SK-N-SH (cell line): ENCODE data around the gene ARMC3. TPM values are rescaled to one million over a fixed set of nuclear protein-coding genes. Genes with fewer than 3 reads are reported as not detected.

ENCODE experiments used
- CTCF ChIA-PET: fragments of 300-600, 350-600 bp; formaldehyde crosslinking; extraction: SDS; loops from one replicate; lab custom pipeline; 2021; lab: Yijun Ruan, JAX
- POLR2A ChIA-PET: fragments of 350-600 bp; sonication (Branson Sonifier 250); formaldehyde crosslinking; extraction: SDS; loops from one replicate; lab custom pipeline; 2020; ENCODE audit warnings: antibody characterized with exemption, inconsistent platforms; lab: Yijun Ruan, JAX
- DNase-seq: peaks from one replicate; pipeline ENCODE4 v3.0.0; 2012
- H2AFZ ChIP-seq: fragments of 200-600 bp; sonication (generic); 2 replicates; pipeline ENCODE4 v1.8.1; 2016; ENCODE audit warnings: antibody characterized with exemption, mild to moderate bottlenecking, low read depth
- H3F3A ChIP-seq: fragments of 200-600 bp; sonication (generic); replicated peaks from 2 replicates; pipeline ENCODE3; 2016; ENCODE audit warnings: antibody characterized with exemption, mild to moderate bottlenecking; ENCODE audit not compliant: insufficient read depth
- H3K27ac ChIP-seq, 2 experiments: fragments of 200-500 bp in 1 of 2; fragments of 200-600 bp in 1 of 2; sonication (Bioruptor generic) in 1 of 2; sonication (generic), shearing (Covaris generic) in 1 of 2; 2 replicates each; pipeline versions ENCODE4 v1.5.1 to v1.6.1; 2014 to 2016; ENCODE audit warnings: low read depth in 2 of 2, inconsistent platforms in 1 of 2, low read length in 1 of 2, mild to moderate bottlenecking in 1 of 2, mixed read lengths in 1 of 2
- H3K27me3 ChIP-seq: fragments of 200-600 bp; sonication (generic), shearing (Covaris generic); 2 replicates; pipeline ENCODE4 v1.6.1; 2016; ENCODE audit warnings: mixed run types; ENCODE audit not compliant: insufficient read depth
- H3K36me3 ChIP-seq, 2 experiments: fragments of 200-500 bp in 1 of 2; fragments of 200-600 bp in 1 of 2; sonication (Bioruptor generic) in 1 of 2; sonication (generic) in 1 of 2; replicated peaks in 1 of 2; 2 replicates each; pipeline versions ENCODE3 to v1.5.1; 2014 to 2016; ENCODE audit warnings: low read length in 1 of 2, mild to moderate bottlenecking in 1 of 2; ENCODE audit not compliant: insufficient read depth in 2 of 2, control insufficient read depth in 1 of 2
- H3K4me1 ChIP-seq, 2 experiments: fragments of 200-500 bp in 1 of 2; fragments of 200-600 bp in 1 of 2; sonication (Bioruptor generic) in 1 of 2; sonication (generic), shearing (Covaris generic) in 1 of 2; 2 replicates each; pipeline versions ENCODE4 v1.5.1 to v1.6.1; 2014 to 2016; ENCODE audit warnings: low read depth in 1 of 2, low read length in 1 of 2, mixed run types in 1 of 2; ENCODE audit not compliant: insufficient read depth in 2 of 2, control insufficient read depth in 1 of 2
- H3K4me2 ChIP-seq: fragments of 200-600 bp; sonication (generic), shearing (Covaris generic); 2 replicates; pipeline ENCODE4 v1.6.1; 2017; ENCODE audit warnings: mixed run types
- H3K4me3 ChIP-seq, 2 experiments: fragments of 200-500 bp in 1 of 2; fragments of 200-600 bp in 1 of 2; sonication (Bioruptor generic) in 1 of 2; sonication (generic), shearing (Covaris generic) in 1 of 2; 2 replicates each; pipeline versions ENCODE4 v1.5.1 to v1.8.1; 2014 to 2016; ENCODE audit warnings: low read depth in 2 of 2, inconsistent platforms in 1 of 2, low read length in 1 of 2, mild to moderate bottlenecking in 1 of 2, mixed read lengths in 1 of 2, moderate library complexity in 1 of 2
- H3K79me2 ChIP-seq: fragments of 200-600 bp; sonication (generic); 2 replicates; pipeline ENCODE4 v1.8.1; 2017; ENCODE audit warnings: mild to moderate bottlenecking; ENCODE audit not compliant: insufficient read depth
- H3K9ac ChIP-seq: fragments of 200-600 bp; sonication (generic); 2 replicates; pipeline ENCODE4 v1.6.1; 2017; ENCODE audit warnings: mixed run types
- H3K9me2 ChIP-seq: fragments of 200-600 bp; sonication (generic); 2 replicates; pipeline ENCODE4 v1.6.1; 2017; ENCODE audit warnings: mixed run types
- H3K9me3 ChIP-seq: fragments of 200-600 bp; sonication (generic); 2 replicates; pipeline ENCODE4 v1.6.1; 2017; ENCODE audit warnings: mixed run types, mild to moderate bottlenecking, moderate library complexity
- H4K20me1 ChIP-seq: fragments of 200-600 bp; sonication (generic); 2 replicates; pipeline ENCODE4 v1.6.1; 2017; ENCODE audit warnings: mild to moderate bottlenecking, mixed run types; ENCODE audit not compliant: insufficient read depth
- EZH2phosphoT487 ChIP-seq: fragments of 200-600 bp; sonication (generic); IDR thresholded peaks from 2 replicates; pipeline ENCODE4 v1.6.1; 2017; ENCODE audit warnings: low read depth, mixed run types, mild to moderate bottlenecking, antibody characterized with exemption, moderate library complexity, borderline replicate concordance
- GABPA ChIP-seq: IDR thresholded peaks from 2 replicates; pipeline ENCODE4 v1.4.0; 2012; ENCODE audit warnings: low read depth, mild to moderate bottlenecking
- JUND ChIP-seq: IDR thresholded peaks from 2 replicates; pipeline ENCODE4 v1.4.0; 2012
- MXI1 ChIP-seq: IDR thresholded peaks from 2 replicates; pipeline ENCODE4 v1.6.1; 2012; ENCODE audit warnings: mild to moderate bottlenecking, low read depth, low read length, improper control_type of control experiment
- RAD21 ChIP-seq: IDR thresholded peaks from 2 replicates; pipeline ENCODE4 v1.6.1; 2012; ENCODE audit warnings: mild to moderate bottlenecking, low read length
- TCF12 ChIP-seq: IDR thresholded peaks from 2 replicates; pipeline ENCODE4 v1.4.0; 2012
- TEAD4 ChIP-seq: IDR thresholded peaks from 2 replicates; pipeline ENCODE4 v1.4.0; 2012; ENCODE audit warnings: mild to moderate bottlenecking, borderline replicate concordance; ENCODE audit not compliant: insufficient read depth
- WGBS: methylation state at CpG from one replicate; pipeline ENCODE4 v1.1.6; 2017; ENCODE audit warnings: low lambda C conversion rate; 5-methylcytosine and 5-hydroxymethylcytosine counted together
- polyA plus RNA-seq, 3 experiments: library from polyadenylated mRNA; depleted of rRNA; stranded (reverse); fragments of >200 nt; gene quantifications; 2 replicates each; pipeline ENCODE4 v1.2.3, GENCODE V29; 2012
- TF ChIP-seq, protein P1 (sequence below): IDR thresholded peaks from 2 replicates; pipeline ENCODE4 v1.4.0; 2012; ENCODE audit warnings: low read depth, borderline replicate concordance
- TF ChIP-seq, protein P2 (sequence below): IDR thresholded peaks from 2 replicates; pipeline ENCODE4; 2012
- TF ChIP-seq, protein P3 (sequence below): IDR thresholded peaks from 2 replicates; pipeline ENCODE4 v1.4.0; 2012; ENCODE audit warnings: low read depth, borderline replicate concordance
- TF ChIP-seq, protein P4 (sequence below): IDR thresholded peaks from 2 replicates; pipeline ENCODE4 v1.4.0; 2012; ENCODE audit warnings: low read depth
- TF ChIP-seq, protein P5 (sequence below): IDR thresholded peaks from 2 replicates; pipeline ENCODE4 v1.6.1; 2012; ENCODE audit warnings: mild to moderate bottlenecking, low read depth, low read length, moderate library complexity

The ARMC3 gene
- polyA plus RNA-seq, 1 of the 3 experiments (the other 2 are of a cell fraction) = not detected

DNA sequence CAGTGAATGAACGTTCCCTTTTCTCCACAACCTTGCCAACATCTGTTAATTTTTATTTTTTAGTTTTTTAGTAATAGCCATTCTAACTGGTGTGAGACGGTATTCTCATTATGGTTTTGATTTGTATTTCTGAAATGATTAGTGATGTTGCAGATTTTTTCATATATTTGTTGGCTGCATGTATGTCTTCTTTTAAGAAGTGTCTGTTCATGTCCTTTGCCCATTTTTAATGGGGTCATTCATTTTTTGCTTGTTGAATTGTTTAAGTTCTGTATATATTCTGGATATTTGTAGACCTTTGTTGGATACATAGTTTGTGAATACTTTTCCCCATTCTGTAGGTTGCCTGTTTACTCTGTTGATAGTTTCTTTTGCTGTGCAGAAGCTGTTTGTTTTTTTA, 93.6 kb downstream of the ARMC3 start:
- CTCF ChIA-PET = no interaction called here
- Histone ChIP-seq H4K20me1 (no peaks in the 10 kb centered on the region), H2AFZ (no peak overlapping the region), H3K9ac (no peak overlapping the region), H3K79me2 (no peaks in the 10 kb centered on the region), H3F3A (no peaks in the 10 kb centered on the region), H3K27me3 (no peaks in the 10 kb centered on the region), H3K4me1 (no peaks in the 10 kb centered on the region), H3K27ac (no peak overlapping the region), H3K36me3 (no peaks in the 10 kb centered on the region), H3K9me3 (no peaks in the 10 kb centered on the region), H3K4me3 (no peak overlapping the region), H3K4me2 (no peak overlapping the region), H3K9me2 (no peaks in the 10 kb centered on the region)
- TF ChIP-seq RAD21 (no peak), TEAD4 (no peak), EZH2phosphoT487 (no peak), MXI1 (no peak), TCF12 (no peak), JUND (no peak), GABPA (no peak)
- TF ChIP-seq, protein P1, sequence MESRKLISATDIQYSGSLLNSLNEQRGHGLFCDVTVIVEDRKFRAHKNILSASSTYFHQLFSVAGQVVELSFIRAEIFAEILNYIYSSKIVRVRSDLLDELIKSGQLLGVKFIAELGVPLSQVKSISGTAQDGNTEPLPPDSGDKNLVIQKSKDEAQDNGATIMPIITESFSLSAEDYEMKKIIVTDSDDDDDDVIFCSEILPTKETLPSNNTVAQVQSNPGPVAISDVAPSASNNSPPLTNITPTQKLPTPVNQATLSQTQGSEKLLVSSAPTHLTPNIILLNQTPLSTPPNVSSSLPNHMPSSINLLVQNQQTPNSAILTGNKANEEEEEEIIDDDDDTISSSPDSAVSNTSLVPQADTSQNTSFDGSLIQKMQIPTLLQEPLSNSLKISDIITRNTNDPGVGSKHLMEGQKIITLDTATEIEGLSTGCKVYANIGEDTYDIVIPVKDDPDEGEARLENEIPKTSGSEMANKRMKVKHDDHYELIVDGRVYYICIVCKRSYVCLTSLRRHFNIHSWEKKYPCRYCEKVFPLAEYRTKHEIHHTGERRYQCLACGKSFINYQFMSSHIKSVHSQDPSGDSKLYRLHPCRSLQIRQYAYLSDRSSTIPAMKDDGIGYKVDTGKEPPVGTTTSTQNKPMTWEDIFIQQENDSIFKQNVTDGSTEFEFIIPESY = no peak
- TF ChIP-seq, protein P2, sequence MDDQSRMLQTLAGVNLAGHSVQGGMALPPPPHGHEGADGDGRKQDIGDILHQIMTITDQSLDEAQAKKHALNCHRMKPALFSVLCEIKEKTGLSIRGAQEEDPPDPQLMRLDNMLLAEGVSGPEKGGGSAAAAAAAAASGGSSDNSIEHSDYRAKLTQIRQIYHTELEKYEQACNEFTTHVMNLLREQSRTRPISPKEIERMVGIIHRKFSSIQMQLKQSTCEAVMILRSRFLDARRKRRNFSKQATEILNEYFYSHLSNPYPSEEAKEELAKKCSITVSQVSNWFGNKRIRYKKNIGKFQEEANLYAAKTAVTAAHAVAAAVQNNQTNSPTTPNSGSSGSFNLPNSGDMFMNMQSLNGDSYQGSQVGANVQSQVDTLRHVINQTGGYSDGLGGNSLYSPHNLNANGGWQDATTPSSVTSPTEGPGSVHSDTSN = no peak
- TF ChIP-seq, protein P3, sequence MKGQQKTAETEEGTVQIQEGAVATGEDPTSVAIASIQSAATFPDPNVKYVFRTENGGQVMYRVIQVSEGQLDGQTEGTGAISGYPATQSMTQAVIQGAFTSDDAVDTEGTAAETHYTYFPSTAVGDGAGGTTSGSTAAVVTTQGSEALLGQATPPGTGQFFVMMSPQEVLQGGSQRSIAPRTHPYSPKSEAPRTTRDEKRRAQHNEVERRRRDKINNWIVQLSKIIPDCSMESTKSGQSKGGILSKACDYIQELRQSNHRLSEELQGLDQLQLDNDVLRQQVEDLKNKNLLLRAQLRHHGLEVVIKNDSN = no peak
- TF ChIP-seq, protein P4, sequence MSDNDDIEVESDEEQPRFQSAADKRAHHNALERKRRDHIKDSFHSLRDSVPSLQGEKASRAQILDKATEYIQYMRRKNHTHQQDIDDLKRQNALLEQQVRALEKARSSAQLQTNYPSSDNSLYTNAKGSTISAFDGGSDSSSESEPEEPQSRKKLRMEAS = no peak
- TF ChIP-seq, protein P5, sequence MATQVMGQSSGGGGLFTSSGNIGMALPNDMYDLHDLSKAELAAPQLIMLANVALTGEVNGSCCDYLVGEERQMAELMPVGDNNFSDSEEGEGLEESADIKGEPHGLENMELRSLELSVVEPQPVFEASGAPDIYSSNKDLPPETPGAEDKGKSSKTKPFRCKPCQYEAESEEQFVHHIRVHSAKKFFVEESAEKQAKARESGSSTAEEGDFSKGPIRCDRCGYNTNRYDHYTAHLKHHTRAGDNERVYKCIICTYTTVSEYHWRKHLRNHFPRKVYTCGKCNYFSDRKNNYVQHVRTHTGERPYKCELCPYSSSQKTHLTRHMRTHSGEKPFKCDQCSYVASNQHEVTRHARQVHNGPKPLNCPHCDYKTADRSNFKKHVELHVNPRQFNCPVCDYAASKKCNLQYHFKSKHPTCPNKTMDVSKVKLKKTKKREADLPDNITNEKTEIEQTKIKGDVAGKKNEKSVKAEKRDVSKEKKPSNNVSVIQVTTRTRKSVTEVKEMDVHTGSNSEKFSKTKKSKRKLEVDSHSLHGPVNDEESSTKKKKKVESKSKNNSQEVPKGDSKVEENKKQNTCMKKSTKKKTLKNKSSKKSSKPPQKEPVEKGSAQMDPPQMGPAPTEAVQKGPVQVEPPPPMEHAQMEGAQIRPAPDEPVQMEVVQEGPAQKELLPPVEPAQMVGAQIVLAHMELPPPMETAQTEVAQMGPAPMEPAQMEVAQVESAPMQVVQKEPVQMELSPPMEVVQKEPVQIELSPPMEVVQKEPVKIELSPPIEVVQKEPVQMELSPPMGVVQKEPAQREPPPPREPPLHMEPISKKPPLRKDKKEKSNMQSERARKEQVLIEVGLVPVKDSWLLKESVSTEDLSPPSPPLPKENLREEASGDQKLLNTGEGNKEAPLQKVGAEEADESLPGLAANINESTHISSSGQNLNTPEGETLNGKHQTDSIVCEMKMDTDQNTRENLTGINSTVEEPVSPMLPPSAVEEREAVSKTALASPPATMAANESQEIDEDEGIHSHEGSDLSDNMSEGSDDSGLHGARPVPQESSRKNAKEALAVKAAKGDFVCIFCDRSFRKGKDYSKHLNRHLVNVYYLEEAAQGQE = no peak
- POLR2A ChIA-PET = no interaction called here
- no peak for DNase-seq
- 34% methylated on average over 2 of the region's 2 CpGs for WGBS
